Astrocyte (in vitro differentiated cells and primary cell): ENCODE data around the gene AGBL4. TPM values are rescaled to one million over a fixed set of nuclear protein-coding genes. Genes with fewer than 3 reads are reported as not detected.
A peak's percentile ranks its signal among the peaks of the same experiment; 100 is the strongest.

ENCODE experiments used
- DNase-seq: peaks from one replicate; pipeline ENCODE4 v3.0.0-alpha.2; 2010; ENCODE audit warnings: low read depth
- FAIRE-seq: peaks from 2 replicates; lab custom pipeline; 2011; peaks lifted over from hg19 to GRCh38; lab: Jason Lieb, UNC
- H2AFZ ChIP-seq: 2 replicates; pipeline ENCODE4 v1.6.0; 2012; ENCODE audit warnings: low read depth, low read length, inconsistent platforms
- H3K27ac ChIP-seq: 2 replicates; pipeline ENCODE4 v1.5.1; 2011; ENCODE audit warnings: low read depth, low read length, inconsistent platforms
- H3K27me3 ChIP-seq: 2 replicates; pipeline ENCODE4 v1.6.0; 2011; ENCODE audit warnings: low read length, inconsistent platforms; ENCODE audit not compliant: insufficient read depth
- H3K36me3 ChIP-seq: 2 replicates; pipeline ENCODE4 v1.5.1; 2011; ENCODE audit warnings: low read length, inconsistent platforms; ENCODE audit not compliant: insufficient read depth
- H3K4me1 ChIP-seq: 2 replicates; pipeline ENCODE4 v1.5.1; 2011; ENCODE audit warnings: low read length, inconsistent platforms; ENCODE audit not compliant: insufficient read depth
- H3K4me2 ChIP-seq: 2 replicates; pipeline ENCODE4 v1.6.0; 2012; ENCODE audit warnings: low read length, inconsistent platforms
- H3K4me3 ChIP-seq: 2 replicates; pipeline ENCODE4 v1.5.1; 2011; ENCODE audit warnings: low read depth, mild to moderate bottlenecking, low read length, inconsistent platforms; ENCODE audit not compliant: insufficient read depth
- H3K79me2 ChIP-seq: 2 replicates; pipeline ENCODE4 v1.6.0; 2012; ENCODE audit warnings: mild to moderate bottlenecking, low read length, inconsistent platforms; ENCODE audit not compliant: insufficient read depth
- H3K9ac ChIP-seq: 2 replicates; pipeline ENCODE4 v1.6.0; 2012; ENCODE audit warnings: mild to moderate bottlenecking, low read length, inconsistent platforms
- H3K9me3 ChIP-seq: 2 replicates; pipeline ENCODE4 v1.5.1; 2012; ENCODE audit warnings: low read depth, mild to moderate bottlenecking, low read length, inconsistent platforms; ENCODE audit not compliant: insufficient read depth
- H4K20me1 ChIP-seq: 2 replicates; pipeline ENCODE4 v1.6.0; 2012; ENCODE audit warnings: low read length, inconsistent platforms; ENCODE audit not compliant: insufficient read depth
- H3K27ac Mint-ChIP-seq: one replicate; pipeline ENCODE4 v1.8.0; 2021; ENCODE audit warnings: mild to moderate bottlenecking, mixed read lengths; ENCODE audit not compliant: unreplicated experiment
- H3K27me3 Mint-ChIP-seq: one replicate; pipeline ENCODE4 v1.8.0; 2021; ENCODE audit warnings: low read depth, mixed read lengths; ENCODE audit not compliant: unreplicated experiment
- H3K36me3 Mint-ChIP-seq: one replicate; pipeline ENCODE4 v1.8.0; 2021; ENCODE audit warnings: low read depth, mixed read lengths; ENCODE audit not compliant: unreplicated experiment
- H3K4me1 Mint-ChIP-seq: one replicate; pipeline ENCODE4 v1.8.0; 2021; ENCODE audit warnings: low read depth, mixed read lengths; ENCODE audit not compliant: unreplicated experiment
- H3K4me3 Mint-ChIP-seq: one replicate; pipeline ENCODE4 v1.8.0; 2021; ENCODE audit warnings: mild to moderate bottlenecking, moderate library complexity, mixed read lengths; ENCODE audit not compliant: unreplicated experiment
- H3K9me3 Mint-ChIP-seq: one replicate; pipeline ENCODE4 v1.8.0; 2021; ENCODE audit warnings: mild to moderate bottlenecking, mixed read lengths; ENCODE audit not compliant: unreplicated experiment
- EZH2 ChIP-seq: IDR thresholded peaks from 2 replicates; pipeline ENCODE4 v1.6.1; 2012; ENCODE audit warnings: mild to moderate bottlenecking, low read length, inconsistent platforms; ENCODE audit not compliant: insufficient read depth
- total RNA-seq: library from RNA; stranded (reverse); gene quantifications from 2 replicates; pipeline ENCODE4 v1.2.1, GENCODE V29; 2021
- TF ChIP-seq, protein P1 (sequence below): IDR thresholded peaks from 2 replicates; pipeline ENCODE4 v1.5.1; 2011; ENCODE audit warnings: low read depth, mild to moderate bottlenecking, inconsistent platforms, low read length, moderate library complexity; ENCODE audit not compliant: insufficient read depth

The AGBL4 gene
- total RNA-seq, 1 donor from 2014 or later: not detected

DNA sequence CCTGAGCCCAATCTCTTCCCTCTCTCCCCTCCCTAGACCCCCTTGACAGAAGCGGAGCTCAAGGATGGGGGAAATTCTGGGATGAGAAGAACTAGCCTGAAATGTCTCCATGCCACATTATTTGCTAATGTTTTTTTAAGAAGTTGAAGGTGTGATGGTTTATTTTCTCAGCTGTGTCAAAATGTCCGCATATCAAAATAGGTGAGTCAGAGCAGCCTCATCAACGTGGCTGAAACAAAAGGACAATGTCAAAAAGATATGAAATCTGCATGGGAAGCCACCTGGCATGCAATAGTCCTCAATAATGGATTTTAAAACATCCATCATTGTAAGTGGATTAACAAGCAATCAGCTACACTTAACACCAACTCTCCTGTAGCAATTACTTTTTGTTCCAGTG, 1348.5 kb downstream of the AGBL4 start:
- Mint-ChIP-seq H3K4me1 (peaks cover 12% of the 10 kb centered on the region), H3K27me3 (peaks cover 3% of the 10 kb centered on the region), H3K4me3 (no peak overlapping the region), H3K36me3 (no peaks in the 10 kb centered on the region), H3K27ac (no peak overlapping the region), H3K9me3 (no peaks in the 10 kb centered on the region)
- no peaks in the 10 kb centered on the region for H3K79me2 ChIP-seq
- H3K9ac ChIP-seq: peak overlapping the region; percentile 57
- FAIRE-seq (no peak), DNase-seq (peak; percentile 39)
- no peaks in the 10 kb centered on the region for H3K36me3 ChIP-seq
- peaks cover 16% of the 10 kb centered on the region for H3K4me1 ChIP-seq
- no peaks in the 10 kb centered on the region for H3K9me3 ChIP-seq
- peak overlapping the region; percentile 81 for H3K4me2 ChIP-seq
- H3K27me3 ChIP-seq: peaks cover 2% of the 10 kb centered on the region
- H3K27ac ChIP-seq: no peak overlapping the region
- no peak overlapping the region for H2AFZ ChIP-seq
- TF ChIP-seq, protein P1, sequence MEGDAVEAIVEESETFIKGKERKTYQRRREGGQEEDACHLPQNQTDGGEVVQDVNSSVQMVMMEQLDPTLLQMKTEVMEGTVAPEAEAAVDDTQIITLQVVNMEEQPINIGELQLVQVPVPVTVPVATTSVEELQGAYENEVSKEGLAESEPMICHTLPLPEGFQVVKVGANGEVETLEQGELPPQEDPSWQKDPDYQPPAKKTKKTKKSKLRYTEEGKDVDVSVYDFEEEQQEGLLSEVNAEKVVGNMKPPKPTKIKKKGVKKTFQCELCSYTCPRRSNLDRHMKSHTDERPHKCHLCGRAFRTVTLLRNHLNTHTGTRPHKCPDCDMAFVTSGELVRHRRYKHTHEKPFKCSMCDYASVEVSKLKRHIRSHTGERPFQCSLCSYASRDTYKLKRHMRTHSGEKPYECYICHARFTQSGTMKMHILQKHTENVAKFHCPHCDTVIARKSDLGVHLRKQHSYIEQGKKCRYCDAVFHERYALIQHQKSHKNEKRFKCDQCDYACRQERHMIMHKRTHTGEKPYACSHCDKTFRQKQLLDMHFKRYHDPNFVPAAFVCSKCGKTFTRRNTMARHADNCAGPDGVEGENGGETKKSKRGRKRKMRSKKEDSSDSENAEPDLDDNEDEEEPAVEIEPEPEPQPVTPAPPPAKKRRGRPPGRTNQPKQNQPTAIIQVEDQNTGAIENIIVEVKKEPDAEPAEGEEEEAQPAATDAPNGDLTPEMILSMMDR: no peak
- TF ChIP-seq EZH2: no peak
- no peaks in the 10 kb centered on the region for H4K20me1 ChIP-seq
- peak overlapping the region; percentile 26 for H3K4me3 ChIP-seq

DNA sequence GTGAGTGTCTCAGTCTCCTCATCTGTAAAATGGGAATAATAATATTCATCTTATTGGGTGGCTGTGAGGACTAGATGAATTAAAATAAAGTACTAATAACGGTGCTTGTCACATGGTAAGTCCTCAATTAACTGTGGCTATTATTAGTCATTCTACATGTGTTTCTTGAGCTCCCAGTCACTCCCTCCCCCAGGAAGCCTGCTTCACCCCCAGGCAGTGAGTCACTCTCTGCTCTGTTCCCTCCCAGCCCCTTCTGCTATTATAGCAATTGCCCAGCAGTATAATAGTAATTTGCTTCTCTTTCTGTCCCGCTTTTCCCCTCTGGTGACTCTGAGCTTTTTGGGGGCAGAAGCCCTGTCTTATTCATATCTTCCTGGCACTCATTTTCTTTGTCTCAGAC, 1349.1 kb downstream of the AGBL4 start:
- Histone ChIP-seq H3K36me3 (no peaks in the 10 kb centered on the region), H3K27me3 (peaks cover 2% of the 10 kb centered on the region), H3K4me2 (peak overlapping the region; percentile 81), H3K9me3 (no peaks in the 10 kb centered on the region), H3K27ac (peak overlapping the region; percentile 40), H4K20me1 (no peaks in the 10 kb centered on the region), H3K4me1 (peaks cover 12% of the 10 kb centered on the region), H3K79me2 (no peaks in the 10 kb centered on the region), H2AFZ (no peak overlapping the region), H3K9ac (peak overlapping the region; percentile 57), H3K4me3 (peak overlapping the region; percentile 26)
- H3K4me1 Mint-ChIP-seq: peaks cover 12% of the 10 kb centered on the region
- no peaks in the 10 kb centered on the region for H3K9me3 Mint-ChIP-seq
- H3K4me3 Mint-ChIP-seq: no peak overlapping the region
- TF ChIP-seq EZH2: no peak
- TF ChIP-seq, protein P1: no peak
- no peaks in the 10 kb centered on the region for H3K36me3 Mint-ChIP-seq
- FAIRE-seq (peak; percentile 41), DNase-seq (peak; percentile 82)
- H3K27me3 Mint-ChIP-seq: peaks cover 5% of the 10 kb centered on the region
- peak overlapping the region; percentile 6 for H3K27ac Mint-ChIP-seq

DNA sequence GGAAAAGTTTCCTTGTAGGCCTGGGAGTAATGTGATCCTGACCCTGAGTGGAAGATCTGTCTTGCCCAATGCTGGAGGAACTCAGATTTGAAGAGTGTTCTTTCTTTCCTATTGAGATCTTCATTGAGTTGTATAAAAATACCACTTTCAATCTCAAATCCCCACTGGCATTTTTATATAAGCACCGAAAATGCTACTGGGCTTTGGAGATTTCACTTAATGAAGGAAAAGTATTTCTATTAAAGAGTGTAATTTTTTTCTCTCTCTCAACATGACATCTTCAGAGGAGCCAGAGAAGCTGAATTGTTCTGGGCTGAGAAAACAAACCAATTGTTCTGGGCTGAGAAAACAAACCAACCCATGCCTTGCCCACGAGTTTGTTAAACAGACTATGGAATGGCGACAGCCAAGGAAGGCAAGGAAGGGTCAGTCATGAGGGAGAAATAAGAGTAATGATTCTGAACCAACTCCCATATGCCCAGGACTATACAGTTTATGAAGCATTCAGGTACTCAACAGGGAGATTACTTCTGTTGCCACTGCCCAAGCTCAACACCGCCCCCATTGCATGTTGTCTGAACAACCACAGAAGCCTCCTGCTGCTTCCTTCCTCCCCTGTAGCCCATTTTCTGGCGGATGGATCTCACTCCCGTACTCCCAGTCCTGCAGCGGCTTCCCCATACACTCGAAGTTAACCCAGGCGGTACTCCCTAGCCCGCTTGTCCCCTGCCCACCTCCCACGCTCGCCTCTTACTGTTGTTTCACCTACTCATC, 1350.2 kb downstream of the AGBL4 start:
- Histone ChIP-seq H3K36me3 (no peaks in the 10 kb centered on the region), H2AFZ (no peak overlapping the region), H3K27ac (no peak overlapping the region), H3K27me3 (peaks cover 2% of the 10 kb centered on the region), H3K9ac (no peak overlapping the region), H3K79me2 (no peaks in the 10 kb centered on the region), H3K4me1 (peaks cover 12% of the 10 kb centered on the region), H3K4me2 (no peak overlapping the region), H3K4me3 (no peak overlapping the region), H3K9me3 (no peaks in the 10 kb centered on the region), H4K20me1 (no peaks in the 10 kb centered on the region)
- no peak overlapping the region for H3K4me3 Mint-ChIP-seq
- FAIRE-seq (no peak), DNase-seq (no peak)
- TF ChIP-seq EZH2: no peak
- TF ChIP-seq, protein P1: no peak
- no peaks in the 10 kb centered on the region for H3K36me3 Mint-ChIP-seq
- no peak overlapping the region for H3K27ac Mint-ChIP-seq
- peaks cover 5% of the 10 kb centered on the region for H3K27me3 Mint-ChIP-seq
- no peaks in the 10 kb centered on the region for H3K9me3 Mint-ChIP-seq
- H3K4me1 Mint-ChIP-seq: peaks cover 12% of the 10 kb centered on the region
